Neural cell (in vitro differentiated cells): ENCODE data around the gene PDK2. TPM values are rescaled to one million over a fixed set of nuclear protein-coding genes. Genes with fewer than 3 reads are reported as not detected.

ENCODE experiments used
- H2AFZ ChIP-seq: fragments of 200-600, 300-800 bp; sonication (generic), shearing (Covaris generic); 2 replicates; pipeline ENCODE4 v1.6.0; 2014; ENCODE audit warnings: low read depth, mild to moderate bottlenecking, antibody characterized with exemption, low read length, moderate library complexity
- H3F3A ChIP-seq: fragments of 200-600 bp; shearing (Covaris generic); 2 replicates; pipeline ENCODE4 v1.6.1; 2016; ENCODE audit warnings: mild to moderate bottlenecking, moderate library complexity, mixed read lengths, antibody characterized with exemption, low read length; ENCODE audit not compliant: insufficient read depth, poor library complexity, severe bottlenecking
- H3K27ac ChIP-seq: fragments of 200-600, 300-800 bp; sonication (generic), shearing (Covaris generic); 2 replicates; pipeline ENCODE4 v1.5.1; 2014; ENCODE audit warnings: mild to moderate bottlenecking, low read length, moderate library complexity
- H3K27me3 ChIP-seq: fragments of 300-800, 200-600 bp; sonication (generic), shearing (Covaris generic); 2 replicates; pipeline ENCODE4 v1.6.0; 2014; ENCODE audit warnings: mild to moderate bottlenecking, low read depth, low read length, moderate library complexity; ENCODE audit not compliant: insufficient read depth
- H3K36me3 ChIP-seq: fragments of 300-800, 200-600 bp; sonication (generic), shearing (Covaris generic); 2 replicates; pipeline ENCODE4 v1.5.1; 2014; ENCODE audit warnings: mild to moderate bottlenecking, antibody characterized with exemption, low read length, moderate library complexity; ENCODE audit not compliant: insufficient read depth
- H3K4me2 ChIP-seq: fragments of 300-800, 200-600 bp; sonication (generic), shearing (Covaris generic); 2 replicates; pipeline ENCODE4 v1.6.0; 2014; ENCODE audit warnings: mild to moderate bottlenecking, low read length
- H3K4me3 ChIP-seq: fragments of 300-800, 200-600 bp; sonication (generic), shearing (Covaris generic); 2 replicates; pipeline ENCODE4 v1.5.1; 2014; ENCODE audit warnings: mild to moderate bottlenecking, low read length, moderate library complexity
- H3K79me2 ChIP-seq: fragments of 200-600 bp; shearing (Covaris generic); replicated peaks from 2 replicates; pipeline ENCODE4 v1.6.0; 2014; ENCODE audit warnings: mild to moderate bottlenecking, low read length, moderate library complexity; ENCODE audit not compliant: insufficient read depth
- H3K9ac ChIP-seq: fragments of 300-800, 200-600 bp; sonication (generic), shearing (Covaris generic); 2 replicates; pipeline ENCODE4 v1.6.1; 2016; ENCODE audit warnings: mild to moderate bottlenecking, low read length, mixed read lengths
- H3K9me2 ChIP-seq: fragments of 200-600 bp; shearing (Covaris generic); 2 replicates; pipeline ENCODE4 v1.6.1; 2016; ENCODE audit warnings: mild to moderate bottlenecking, low read length, mixed read lengths; ENCODE audit not compliant: insufficient read depth
- H3K9me3 ChIP-seq: fragments of 200-600, 300-800 bp; sonication (generic), shearing (Covaris generic); 2 replicates; pipeline ENCODE4 v1.6.1; 2016; ENCODE audit warnings: mild to moderate bottlenecking, mixed run types, low read length, moderate library complexity, mixed read lengths
- H4K20me1 ChIP-seq: fragments of 200-600 bp; shearing (Covaris generic); 2 replicates; pipeline ENCODE4 v1.6.1; 2016; ENCODE audit warnings: mild to moderate bottlenecking, mixed run types; ENCODE audit not compliant: insufficient read depth
- CTCF ChIP-seq: fragments of 450-650 bp; IDR thresholded peaks from 2 replicates; pipeline ENCODE4 v1.5.1; 2014; ENCODE audit warnings: antibody characterized with exemption, mild to moderate bottlenecking, moderate library complexity; ENCODE audit not compliant: poor library complexity, severe bottlenecking
- EP300 ChIP-seq: fragments of 450-650 bp; conservative IDR thresholded peaks from 2 replicates; pipeline ENCODE4 v1.6.1; 2014; ENCODE audit warnings: antibody characterized with exemption, mild to moderate bottlenecking, moderate library complexity; ENCODE audit not compliant: poor library complexity, severe bottlenecking
- EZH2 ChIP-seq: fragments of 200-600, 300-800 bp; shearing (Covaris generic), sonication (generic); IDR thresholded peaks from 2 replicates; pipeline ENCODE4 v1.6.1; 2014; ENCODE audit warnings: antibody characterized with exemption, low read length, borderline replicate concordance, mild to moderate bottlenecking; ENCODE audit not compliant: insufficient read depth, poor library complexity, severe bottlenecking
- MXI1 ChIP-seq: fragments of 450-650 bp; conservative IDR thresholded peaks from 2 replicates; pipeline ENCODE4 v1.6.1; 2014; ENCODE audit warnings: antibody characterized with exemption, mild to moderate bottlenecking; ENCODE audit not compliant: poor library complexity, severe bottlenecking
- POLR2AphosphoS5 ChIP-seq: IDR thresholded peaks from 2 replicates; pipeline ENCODE4 v1.6.1; 2012
- RAD21 ChIP-seq: fragments of 450-650 bp; conservative IDR thresholded peaks from 2 replicates; pipeline ENCODE4 v1.6.1; 2014; ENCODE audit warnings: antibody characterized with exemption, mild to moderate bottlenecking, moderate library complexity
- REST ChIP-seq: IDR thresholded peaks from 2 replicates; pipeline ENCODE4 v1.6.1; 2012; ENCODE audit warnings: borderline replicate concordance
- SMC3 ChIP-seq: fragments of 450-650 bp; conservative IDR thresholded peaks from 2 replicates; pipeline ENCODE4 v1.6.1; 2014; ENCODE audit warnings: antibody characterized with exemption, mild to moderate bottlenecking, moderate library complexity; ENCODE audit not compliant: poor library complexity
- TAF1 ChIP-seq: IDR thresholded peaks from 2 replicates; pipeline ENCODE4 v1.6.1; 2012; ENCODE audit warnings: low read depth
- polyA plus RNA-seq: library from polyadenylated mRNA; depleted of rRNA; stranded (reverse); fragments of >200 nt; gene quantifications from 2 replicates; pipeline ENCODE4 v1.2.3, GENCODE V29; 2014

The PDK2 gene
- polyA plus RNA-seq, 1 donor from 2014 or later: 36.2 TPM

GRCh38 chr17:50052822-50053653 lies 42.1 kb upstream of the PDK2 start:
- no peak overlapping the region for H3K4me2 ChIP-seq
- peaks cover 4% of the 10 kb centered on the region for H3F3A ChIP-seq
- H3K27ac ChIP-seq: no peak overlapping the region
- TF ChIP-seq MXI1: no peak
- no peak for TF ChIP-seq EP300
- no peak for TF ChIP-seq POLR2AphosphoS5
- no peak for TF ChIP-seq REST
- TF ChIP-seq SMC3: no peak
- TF ChIP-seq EZH2: no peak
- TF ChIP-seq CTCF: no peak
- no peak for TF ChIP-seq RAD21
- TF ChIP-seq TAF1: no peak
- no peak overlapping the region for H2AFZ ChIP-seq
- no peak overlapping the region for H3K4me3 ChIP-seq
- H3K9me2 ChIP-seq: no peaks in the 10 kb centered on the region
- no peaks in the 10 kb centered on the region for H3K79me2 ChIP-seq
- H3K27me3 ChIP-seq: no peaks in the 10 kb centered on the region
- no peaks in the 10 kb centered on the region for H3K36me3 ChIP-seq
- H3K9me3 ChIP-seq: no peaks in the 10 kb centered on the region
- no peaks in the 10 kb centered on the region for H4K20me1 ChIP-seq
- no peak overlapping the region for H3K9ac ChIP-seq

- H2AFZ ChIP-seq: no peak overlapping the region
- H3K9ac ChIP-seq: no peak overlapping the region
- no peak overlapping the region for H3K4me2 ChIP-seq
These were observed 41.5 kb upstream of the PDK2 start for GRCh38 chr17:50053654-50053960.

More at GRCh38 chr17:50053654-50053960, 41.5 kb upstream of the PDK2 start:
- Histone ChIP-seq H3F3A (peaks cover 4% of the 10 kb centered on the region), H3K79me2 (no peaks in the 10 kb centered on the region), H3K27me3 (no peaks in the 10 kb centered on the region), H3K9me2 (no peaks in the 10 kb centered on the region), H4K20me1 (no peaks in the 10 kb centered on the region), H3K4me3 (no peak overlapping the region), H3K9me3 (no peaks in the 10 kb centered on the region), H3K36me3 (no peaks in the 10 kb centered on the region), H3K27ac (no peak overlapping the region)
- TF ChIP-seq POLR2AphosphoS5 (no peak), EP300 (no peak), TAF1 (no peak), RAD21 (no peak), REST (no peak)
